ENCODE results near the gene ANAPC16. TPM values are rescaled to one million over a fixed set of nuclear protein-coding genes. Genes with fewer than 3 reads are reported as not detected.
"Not testable (repeated sequence)": the region's sequence is repeated elsewhere in the genome, so short reads cannot be mapped to it uniquely, and the experiment has no call there.

The ANAPC16 gene
- 28.1 and 39.4 TPM in 2 replicates for total RNA-seq

DNA sequence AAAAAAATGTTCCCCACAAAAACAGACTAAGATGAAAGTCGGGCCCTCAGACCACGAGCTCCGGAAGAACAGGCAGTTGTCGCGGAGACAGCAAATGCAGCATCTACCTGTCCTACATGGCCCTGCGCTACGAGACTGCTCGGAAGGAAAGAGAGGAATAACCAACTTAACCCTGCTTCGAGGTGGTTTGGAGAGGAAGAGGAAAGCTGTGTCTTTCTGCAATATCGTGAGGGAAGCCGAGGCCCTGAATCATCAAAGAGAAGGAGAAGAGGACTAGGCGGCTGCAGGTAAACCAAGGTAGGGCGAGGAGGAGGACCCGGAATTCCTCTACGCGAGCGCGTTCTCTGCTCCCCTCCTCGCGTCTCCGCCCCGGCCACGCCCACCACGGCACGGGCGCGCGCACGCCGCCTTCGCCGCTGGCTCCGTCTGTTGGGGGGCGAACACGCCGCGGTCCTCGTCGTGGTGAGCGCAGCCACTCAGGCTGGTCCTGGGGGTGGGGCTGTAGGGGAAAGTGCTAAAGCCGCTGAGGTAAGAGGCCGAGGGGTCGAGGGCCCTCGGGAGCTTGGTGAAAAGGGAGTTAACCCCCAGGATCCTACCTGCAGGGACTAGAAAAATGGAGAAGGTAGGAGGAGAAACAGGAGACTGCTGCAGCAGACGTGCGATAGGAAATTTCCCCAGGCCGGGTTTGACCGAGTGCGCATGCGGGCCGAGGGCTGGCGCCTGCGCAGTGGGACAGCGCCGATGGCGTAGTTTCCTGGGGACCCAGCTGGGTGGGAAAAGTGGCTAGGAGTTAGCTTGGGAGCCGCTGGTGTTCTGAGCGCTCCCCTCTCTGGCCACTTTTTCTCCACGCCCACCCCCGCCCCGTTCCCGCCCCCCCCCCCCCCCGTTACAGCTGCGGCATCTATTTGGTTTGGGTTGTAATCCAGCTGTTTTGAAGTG lies at the start of gene ANAPC16, which contains the start of gene ASCC1:
Gene ANAPC16, plus strand, starts transcription at position 402 of the 939 bp plus-strand sequence. CDS start 7,903 bp downstream, outside the sequence.
Gene ASCC1, minus strand, starts transcription at position 666 of the 939 bp plus-strand sequence. CDS start 2,978 bp downstream, outside the sequence.
- peak; percentile 52 for DNase-seq (ENCODE audit: extremely low read depth, low read depth, low spot score)

DNA sequence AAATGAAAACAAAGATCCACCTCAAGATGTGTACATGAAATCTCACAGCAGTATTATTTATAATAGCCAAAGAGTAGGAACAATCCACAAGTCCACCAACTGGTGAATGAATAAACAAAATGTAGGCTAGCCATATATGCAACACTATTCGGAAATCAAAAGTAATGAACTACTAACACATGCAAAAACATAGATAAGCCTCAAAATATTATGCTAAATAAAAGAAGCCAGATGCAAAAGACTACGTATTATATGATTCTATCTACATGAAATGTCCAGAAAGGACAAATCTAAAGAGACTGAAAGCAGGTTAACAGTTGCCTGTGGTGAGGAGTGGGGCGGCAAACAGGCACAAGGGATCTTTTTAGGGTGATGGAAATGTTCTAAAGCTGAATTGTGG lies 48.7 kb upstream of the ANAPC16 start:
- no peak for DNase-seq (ENCODE audit: extremely low read depth, low read depth, low spot score)

DNA sequence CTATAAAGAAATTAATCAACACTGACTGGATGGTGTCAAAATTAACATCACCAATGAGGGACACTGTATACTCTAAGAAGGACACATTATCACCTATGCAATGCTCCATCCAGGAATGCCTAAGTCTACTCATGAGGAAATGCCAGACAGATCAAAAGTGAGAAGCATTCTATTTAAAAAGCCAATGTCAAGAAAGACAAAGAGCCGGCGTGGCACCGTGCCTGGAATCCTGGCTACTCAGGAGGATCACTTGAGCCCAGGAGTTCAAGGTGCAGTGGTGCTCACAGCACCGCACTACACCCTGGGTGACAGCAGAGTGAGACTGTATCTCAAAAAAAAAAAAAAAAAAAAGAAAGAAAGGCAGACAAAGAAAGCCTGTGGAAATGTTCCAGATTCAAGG lies 45.5 kb upstream of the ANAPC16 start:
- DNase-seq (ENCODE audit: extremely low read depth, low read depth, low spot score): no peak

- DNase-seq (ENCODE audit: extremely low read depth, low read depth, low spot score): no peak
Measured at GRCh38 chr10:72170733-72171132, 45.1 kb upstream of the ANAPC16 start.

GRCh38 chr10:72171175-72171630 lies 44.6 kb upstream of the ANAPC16 start:
- peak; percentile 78 for DNase-seq (ENCODE audit: extremely low read depth, low read depth, low spot score)

DNA sequence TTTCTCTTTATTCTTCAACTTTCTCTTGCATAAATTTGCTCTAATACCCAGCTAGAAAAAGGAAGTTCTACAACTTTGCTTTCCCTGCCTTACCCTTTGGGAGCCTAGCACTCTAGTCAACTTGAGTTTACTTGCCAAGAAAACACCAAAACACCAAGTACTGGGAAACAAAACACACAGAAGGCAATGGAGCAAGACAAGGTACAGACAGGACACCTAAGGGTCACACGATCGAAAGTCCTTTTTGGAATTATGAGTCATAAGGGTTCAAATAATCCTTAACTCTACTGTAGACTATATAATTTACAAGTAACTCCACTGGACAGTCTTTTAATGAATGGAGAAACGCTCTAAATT lies 42.6 kb upstream of the ANAPC16 start:
- DNase-seq (ENCODE audit: extremely low read depth, low read depth, low spot score): no peak

GRCh38 chr10:72173619-72174296 lies 42.1 kb upstream of the ANAPC16 start:
- no peak for DNase-seq (ENCODE audit: extremely low read depth, low read depth, low spot score)

GRCh38 chr10:72174297-72174662 lies 41.5 kb upstream of the ANAPC16 start:
- DNase-seq (ENCODE audit: extremely low read depth, low read depth, low spot score): no peak

DNA sequence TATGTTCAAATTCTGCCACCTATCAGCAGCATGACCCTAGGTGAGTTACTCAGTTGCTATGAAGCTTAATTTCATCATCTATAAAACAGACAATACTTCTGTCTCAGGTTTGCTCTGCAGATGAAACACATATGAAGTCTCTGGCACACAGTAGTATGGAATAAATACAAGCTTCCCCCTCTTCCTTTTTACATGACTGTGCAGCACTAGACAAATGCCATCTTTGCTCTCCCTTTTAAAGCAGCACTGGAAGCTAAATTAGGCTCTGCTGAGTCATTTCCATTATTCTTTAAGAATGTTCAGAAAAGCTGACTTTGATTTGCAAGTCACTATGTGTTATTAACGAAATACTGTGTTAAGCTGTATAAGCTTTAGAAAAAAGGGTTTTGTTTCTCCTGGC lies 40.7 kb upstream of the ANAPC16 start:
- DNase-seq (ENCODE audit: extremely low read depth, low read depth, low spot score): no peak

DNA sequence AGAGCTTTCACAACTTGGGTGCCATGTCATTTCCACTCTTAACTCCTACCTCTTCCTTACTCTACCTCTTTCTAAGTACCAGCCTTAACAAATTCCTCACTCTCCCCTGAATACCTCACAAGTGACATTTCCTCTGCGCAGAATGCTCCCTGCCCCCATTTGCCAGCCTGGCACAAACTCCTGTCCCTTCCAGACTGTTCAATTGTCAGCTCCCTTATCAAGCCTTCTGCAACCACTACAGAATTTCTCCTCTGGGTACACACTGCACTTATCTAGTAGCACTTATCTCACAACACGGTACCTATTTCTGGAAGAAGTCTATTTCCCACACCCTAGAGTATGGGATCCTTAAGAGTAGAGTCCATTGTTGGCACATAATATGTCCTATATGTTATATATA lies 39.1 kb upstream of the ANAPC16 start:
- no peak for DNase-seq (ENCODE audit: extremely low read depth, low read depth, low spot score)

- no peak for DNase-seq (ENCODE audit: extremely low read depth, low read depth, low spot score)
Measured at GRCh38 chr10:72177454-72177853, 38.4 kb upstream of the ANAPC16 start.

DNA sequence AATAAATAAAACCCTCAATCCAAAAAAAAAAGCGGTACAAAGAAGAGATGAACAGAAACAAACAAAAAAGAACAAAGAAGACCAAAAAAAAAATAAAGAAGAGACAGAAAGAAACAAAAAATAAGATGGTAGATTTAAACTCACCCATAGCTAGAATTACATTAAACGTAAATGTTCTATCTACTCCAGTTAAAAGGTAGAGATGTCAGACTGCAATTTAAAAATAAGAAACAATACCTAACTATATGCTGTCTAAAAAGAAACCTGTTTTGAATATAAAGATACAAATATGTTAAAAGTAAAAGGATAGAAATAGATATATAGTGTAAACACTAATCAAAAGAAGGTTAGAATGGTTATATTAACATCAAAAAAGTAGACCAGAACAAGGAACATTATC lies 31.7 kb upstream of the ANAPC16 start:
- DNase-seq (ENCODE audit: extremely low read depth, low read depth, low spot score): no peak

GRCh38 chr10:72186258-72186981 lies 29.4 kb upstream of the ANAPC16 start:
- DNase-seq (ENCODE audit: extremely low read depth, low read depth, low spot score): peak; percentile 68

DNA sequence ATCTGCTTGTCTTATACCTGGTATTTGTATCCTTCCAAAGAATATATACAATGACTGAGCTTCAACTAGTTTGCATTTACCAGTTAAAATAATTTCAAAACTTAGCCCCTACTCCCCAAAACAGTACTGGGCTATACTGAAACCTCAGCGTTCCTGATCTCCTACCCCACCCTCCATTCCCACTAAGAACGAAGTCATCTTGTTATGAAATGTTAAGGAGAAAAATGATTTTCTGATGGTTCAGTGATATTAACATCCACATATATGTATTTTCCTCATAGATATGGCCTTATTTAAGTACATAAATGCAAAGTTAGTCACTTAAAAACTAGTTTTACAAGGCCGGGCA lies 28.9 kb upstream of the ANAPC16 start:
- DNase-seq (ENCODE audit: extremely low read depth, low read depth, low spot score): no peak

DNA sequence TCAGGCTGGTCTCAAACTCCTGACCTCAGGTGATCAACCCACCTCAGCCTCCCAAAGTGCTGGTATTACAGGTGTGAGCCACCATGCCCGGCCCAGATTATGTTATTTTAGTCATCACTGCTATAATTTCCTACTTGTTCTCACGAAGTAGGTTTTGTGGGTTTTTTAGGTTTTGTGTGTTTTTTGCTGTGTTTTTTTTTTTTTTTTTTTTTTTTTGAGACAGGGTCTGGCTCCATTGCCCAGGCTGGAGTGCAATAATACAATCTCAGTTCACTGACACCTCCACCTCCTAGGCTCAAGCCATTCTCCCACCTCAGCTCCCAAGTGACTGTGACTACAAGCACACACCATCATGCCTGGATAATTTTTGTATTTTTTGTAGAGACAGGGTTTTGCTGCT lies 20.9 kb upstream of the ANAPC16 start:
- DNase-seq (ENCODE audit: extremely low read depth, low read depth, low spot score): no peak

DNA sequence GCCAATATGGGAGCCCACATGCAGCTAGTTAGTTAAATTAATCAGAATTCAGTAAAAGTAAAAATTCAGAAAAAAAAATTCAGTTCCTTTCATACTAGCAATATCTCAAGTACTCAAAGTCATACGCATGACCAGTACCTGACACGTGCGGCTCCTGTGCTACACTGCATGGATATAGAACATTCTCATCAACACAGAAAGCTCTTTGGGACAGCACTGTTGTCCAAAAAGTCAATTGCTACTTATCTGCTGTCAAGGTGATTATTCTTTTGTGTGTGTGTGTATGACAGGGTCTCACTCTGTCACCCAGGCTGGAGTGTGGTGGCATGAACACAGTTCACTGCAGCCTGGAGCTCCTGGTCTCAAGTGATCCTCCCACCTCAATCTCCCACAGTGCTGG lies 14.9 kb upstream of the ANAPC16 start:
- DNase-seq (ENCODE audit: extremely low read depth, low read depth, low spot score): no peak

GRCh38 chr10:72201293-72201692 lies 14.5 kb upstream of the ANAPC16 start:
- DNase-seq (ENCODE audit: extremely low read depth, low read depth, low spot score): no peak

DNA sequence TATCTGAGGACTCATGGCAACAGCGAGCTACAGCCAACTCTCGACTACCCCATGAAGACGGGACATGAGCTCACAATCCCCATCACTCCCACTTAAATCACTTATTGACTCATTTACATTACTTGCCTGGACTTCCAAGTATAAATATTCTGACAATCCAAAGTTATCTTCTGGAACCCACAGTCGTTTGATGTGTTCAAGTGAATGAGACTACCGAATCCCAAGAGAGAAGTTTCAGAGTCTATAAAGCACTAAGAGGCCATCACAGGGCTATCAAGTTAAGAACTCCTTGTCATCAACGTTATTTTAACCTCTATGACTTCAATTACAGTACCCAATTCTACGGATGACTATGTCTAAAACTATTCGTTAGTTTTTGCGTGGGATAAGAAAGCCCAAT lies 11.5 kb upstream of the ANAPC16 start:
- no peak for DNase-seq (ENCODE audit: extremely low read depth, low read depth, low spot score)

GRCh38 chr10:72204724-72205123 lies 11.1 kb upstream of the ANAPC16 start:
- no peak for DNase-seq (ENCODE audit: extremely low read depth, low read depth, low spot score)

DNA sequence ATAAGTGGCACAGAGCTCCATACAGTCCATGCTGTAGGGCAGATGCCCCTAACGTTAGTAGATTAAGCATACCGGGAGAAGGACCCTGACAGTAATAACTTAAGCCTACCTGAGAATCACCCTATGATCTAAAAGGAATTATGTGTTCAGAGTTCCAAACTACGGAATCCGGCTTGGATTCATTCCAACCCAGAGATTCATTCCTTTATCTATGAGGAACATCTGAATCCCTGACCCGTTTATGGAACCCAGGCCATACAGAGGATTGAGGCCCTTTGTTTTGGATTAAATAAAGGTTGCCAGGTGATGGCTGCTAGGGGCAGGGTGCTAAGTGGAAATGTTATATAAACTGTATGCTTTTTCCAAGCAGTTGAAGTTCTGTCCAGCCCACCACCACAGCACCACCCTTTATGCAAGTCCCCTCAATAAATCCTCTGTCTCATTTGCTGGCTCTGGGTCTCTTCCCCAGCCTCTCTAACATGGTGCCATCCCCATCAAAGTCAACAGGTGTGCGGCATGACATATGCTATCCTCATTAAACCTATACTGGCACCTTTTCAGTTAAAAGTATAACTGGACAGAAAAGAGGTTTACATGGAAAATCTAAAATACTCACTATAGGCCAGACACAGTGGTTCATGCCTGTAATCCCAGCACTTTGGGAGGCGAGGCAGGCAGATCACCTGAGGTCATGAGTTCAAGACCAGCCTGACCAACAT lies 9.1 kb upstream of the ANAPC16 start:
- DNase-seq (ENCODE audit: extremely low read depth, low read depth, low spot score): no peak

DNA sequence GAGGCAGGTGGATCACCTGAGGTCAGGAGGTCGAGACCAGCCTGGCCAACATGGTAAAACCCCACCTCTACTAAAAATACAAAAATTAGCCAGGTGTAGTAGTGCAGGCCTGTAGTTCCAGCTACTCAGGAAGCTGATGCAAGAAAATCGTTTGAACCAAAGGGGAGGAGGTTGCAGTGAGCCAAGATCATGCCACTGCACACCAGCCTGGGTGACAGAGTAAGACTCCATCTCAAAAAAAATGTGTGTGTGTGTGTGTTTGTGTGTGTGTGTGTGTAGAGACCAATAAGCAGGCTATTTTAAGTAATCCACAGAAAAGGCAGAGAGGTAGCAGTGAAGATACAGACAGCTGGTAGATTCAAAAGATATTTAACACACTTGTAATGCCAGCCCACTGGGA lies 7.3 kb upstream of the ANAPC16 start:
- not testable (repeated sequence) for DNase-seq (ENCODE audit: extremely low read depth, low read depth, low spot score)
